Endothelial cell (in vitro differentiated cells): ENCODE measurements around the gene EIF4E2. TPM values are rescaled to one million over a fixed set of nuclear protein-coding genes. Genes with fewer than 3 reads are reported as not detected.

ENCODE experiments used
- DNase-seq: peaks from one replicate; pipeline ENCODE4 v3.0.0; 2021; ENCODE audit warnings: low spot score
- H3K27ac Mint-ChIP-seq: one replicate; pipeline ENCODE4 v1.8.0; 2021; ENCODE audit warnings: mixed read lengths, inconsistent platforms; ENCODE audit not compliant: unreplicated experiment
- H3K27me3 Mint-ChIP-seq: one replicate; pipeline ENCODE4 v1.8.0; 2021; ENCODE audit warnings: mild to moderate bottlenecking, moderate library complexity, mixed read lengths, inconsistent platforms; ENCODE audit not compliant: unreplicated experiment
- H3K36me3 Mint-ChIP-seq: one replicate; pipeline ENCODE4 v1.8.0; 2021; ENCODE audit warnings: mild to moderate bottlenecking, low read depth, mixed read lengths, inconsistent platforms; ENCODE audit not compliant: unreplicated experiment
- H3K4me1 Mint-ChIP-seq: one replicate; pipeline ENCODE4 v1.8.0; 2021; ENCODE audit warnings: mild to moderate bottlenecking, mixed read lengths, inconsistent platforms; ENCODE audit not compliant: unreplicated experiment
- H3K4me3 Mint-ChIP-seq: one replicate; pipeline ENCODE4 v1.8.0; 2021; ENCODE audit warnings: mild to moderate bottlenecking, mixed read lengths, inconsistent platforms; ENCODE audit not compliant: unreplicated experiment
- H3K9me3 Mint-ChIP-seq: one replicate; pipeline ENCODE4 v1.8.0; 2021; ENCODE audit warnings: mixed read lengths, inconsistent platforms; ENCODE audit not compliant: unreplicated experiment
- total RNA-seq: library from RNA; stranded (reverse); fragmentation: NEBNext Ultra II Directional; extraction: Animal tissue kit (Norgen Biotek cat#: 25700); gene quantifications from one replicate; pipeline ENCODE4 v1.2.1, GENCODE V29; 2021; ENCODE audit not compliant: unreplicated experiment
- TF ChIP-seq, protein P1 (sequence below): fragments of 200-600 bp; sonication (generic); IDR thresholded peaks from one replicate; pipeline ENCODE4 v1.5.0; 2021; ENCODE audit warnings: antibody characterized with exemption; ENCODE audit not compliant: unreplicated experiment

Gene EIF4E2
- total RNA-seq, 1 donor from 2014 or later, result 94.8 TPM

DNA sequence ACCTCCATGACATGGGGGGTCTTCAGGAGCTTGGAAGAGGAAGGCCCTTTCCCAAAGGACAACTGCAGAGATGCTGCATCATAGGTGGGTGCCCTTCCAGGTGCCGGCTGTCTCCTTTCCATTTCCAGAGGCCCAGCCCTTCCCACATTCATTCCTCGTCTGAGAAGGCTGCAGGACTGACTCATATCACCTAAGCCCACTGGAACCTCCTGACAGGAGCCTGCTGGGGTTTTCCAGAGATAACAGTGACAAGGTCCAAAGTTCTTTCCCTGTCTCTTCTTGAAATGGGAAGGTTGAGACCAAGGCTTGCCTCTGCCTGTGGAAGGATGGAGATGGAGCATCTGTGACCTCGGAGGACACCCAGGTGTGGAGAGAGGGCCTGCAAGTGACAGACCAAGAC, 33.9 kb upstream of the EIF4E2 start:
- Mint-ChIP-seq H3K27ac (no peak overlapping the region), H3K4me1 (no peaks in the 10 kb centered on the region), H3K9me3 (no peaks in the 10 kb centered on the region)

DNA sequence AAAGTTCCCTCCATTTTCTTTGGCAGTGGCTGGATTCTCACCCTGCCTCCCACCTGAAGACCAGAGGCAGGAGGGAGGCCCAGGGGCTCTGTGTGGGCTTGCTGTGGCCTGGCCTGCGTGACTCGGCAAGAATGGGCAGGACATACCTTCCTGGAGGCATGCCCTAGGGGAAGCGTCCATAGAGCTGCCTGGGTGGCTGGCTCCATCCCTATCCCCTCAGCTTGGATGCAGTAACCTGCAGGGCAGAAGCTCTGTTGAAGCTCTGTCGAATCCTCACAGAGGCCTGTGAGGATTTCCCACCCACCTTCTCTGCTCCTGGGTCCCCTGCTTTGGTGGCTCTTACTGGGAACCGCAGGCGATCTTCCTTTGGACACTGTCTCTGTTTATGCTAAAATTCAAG, 31.6 kb upstream of the EIF4E2 start:
- Mint-ChIP-seq H3K9me3 (no peaks in the 10 kb centered on the region), H3K27ac (no peak overlapping the region), H3K27me3 (peaks cover 9% of the 10 kb centered on the region), H3K4me1 (no peaks in the 10 kb centered on the region), H3K4me3 (no peak overlapping the region), H3K36me3 (no peaks in the 10 kb centered on the region)
- no peak for DNase-seq
- TF ChIP-seq, protein P1, sequence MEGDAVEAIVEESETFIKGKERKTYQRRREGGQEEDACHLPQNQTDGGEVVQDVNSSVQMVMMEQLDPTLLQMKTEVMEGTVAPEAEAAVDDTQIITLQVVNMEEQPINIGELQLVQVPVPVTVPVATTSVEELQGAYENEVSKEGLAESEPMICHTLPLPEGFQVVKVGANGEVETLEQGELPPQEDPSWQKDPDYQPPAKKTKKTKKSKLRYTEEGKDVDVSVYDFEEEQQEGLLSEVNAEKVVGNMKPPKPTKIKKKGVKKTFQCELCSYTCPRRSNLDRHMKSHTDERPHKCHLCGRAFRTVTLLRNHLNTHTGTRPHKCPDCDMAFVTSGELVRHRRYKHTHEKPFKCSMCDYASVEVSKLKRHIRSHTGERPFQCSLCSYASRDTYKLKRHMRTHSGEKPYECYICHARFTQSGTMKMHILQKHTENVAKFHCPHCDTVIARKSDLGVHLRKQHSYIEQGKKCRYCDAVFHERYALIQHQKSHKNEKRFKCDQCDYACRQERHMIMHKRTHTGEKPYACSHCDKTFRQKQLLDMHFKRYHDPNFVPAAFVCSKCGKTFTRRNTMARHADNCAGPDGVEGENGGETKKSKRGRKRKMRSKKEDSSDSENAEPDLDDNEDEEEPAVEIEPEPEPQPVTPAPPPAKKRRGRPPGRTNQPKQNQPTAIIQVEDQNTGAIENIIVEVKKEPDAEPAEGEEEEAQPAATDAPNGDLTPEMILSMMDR, result no peak

More for the DNA sequence above, 33.9 kb upstream of the EIF4E2 start:
- DNase-seq, result no peak
- H3K27me3 Mint-ChIP-seq, result peaks cover 7% of the 10 kb centered on the region
- no peaks in the 10 kb centered on the region for H3K36me3 Mint-ChIP-seq
- no peak overlapping the region for H3K4me3 Mint-ChIP-seq
- TF ChIP-seq, protein P1, result no peak

DNA sequence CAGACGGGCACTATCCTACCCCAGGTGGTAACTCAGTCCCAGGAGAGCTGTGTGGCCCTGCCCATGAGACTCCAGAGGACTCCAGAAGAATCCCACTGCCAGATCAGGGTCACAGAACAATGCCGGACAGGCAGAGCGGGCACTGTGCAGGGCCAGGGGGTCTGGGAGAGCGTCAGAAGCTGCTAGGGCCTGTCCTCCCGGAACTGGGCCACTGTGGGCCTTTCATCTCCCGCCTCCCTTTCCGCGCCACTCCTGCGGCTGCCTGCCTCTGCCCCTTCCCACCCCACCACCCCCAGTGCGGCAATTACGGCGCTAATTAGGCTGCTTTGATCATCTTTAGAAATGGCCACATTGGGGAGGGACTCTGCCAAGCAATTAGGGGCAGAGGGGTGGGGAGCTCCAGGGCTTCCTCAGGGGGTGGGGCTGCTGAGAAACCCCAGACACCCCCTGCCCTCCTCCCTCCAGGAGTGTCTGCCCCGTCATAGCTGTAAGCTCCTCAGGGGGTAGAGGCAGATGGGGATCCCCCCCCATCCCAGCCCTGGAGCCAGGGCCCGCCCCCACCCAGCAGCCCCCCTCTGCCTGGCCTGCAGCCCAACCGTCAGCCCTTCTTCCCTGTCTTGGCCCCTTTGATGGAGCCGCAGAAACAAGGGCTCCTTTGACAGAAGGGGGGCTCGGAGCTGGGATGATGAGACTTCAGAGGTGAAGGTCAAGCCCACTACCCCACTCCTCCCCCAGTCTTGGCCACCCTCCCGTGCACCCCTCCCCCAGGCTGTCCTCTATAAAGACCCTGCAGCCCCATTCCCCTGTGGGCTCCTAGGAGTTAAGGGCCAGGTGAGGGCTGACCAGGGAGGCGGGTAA, 30.7 kb upstream of the EIF4E2 start, which contains the start of gene PRSS56:
TSS of gene PRSS56 (plus strand) at position 808 of the 858 bp plus-strand sequence. CDS start 211 bp downstream, outside the sequence.
- H3K4me3 Mint-ChIP-seq, result no peak within 1 kb of the TSS
- H3K27me3 Mint-ChIP-seq, result peaks cover 9% of the 10 kb centered on the region
- no peaks in the 10 kb centered on the region for H3K9me3 Mint-ChIP-seq

DNA sequence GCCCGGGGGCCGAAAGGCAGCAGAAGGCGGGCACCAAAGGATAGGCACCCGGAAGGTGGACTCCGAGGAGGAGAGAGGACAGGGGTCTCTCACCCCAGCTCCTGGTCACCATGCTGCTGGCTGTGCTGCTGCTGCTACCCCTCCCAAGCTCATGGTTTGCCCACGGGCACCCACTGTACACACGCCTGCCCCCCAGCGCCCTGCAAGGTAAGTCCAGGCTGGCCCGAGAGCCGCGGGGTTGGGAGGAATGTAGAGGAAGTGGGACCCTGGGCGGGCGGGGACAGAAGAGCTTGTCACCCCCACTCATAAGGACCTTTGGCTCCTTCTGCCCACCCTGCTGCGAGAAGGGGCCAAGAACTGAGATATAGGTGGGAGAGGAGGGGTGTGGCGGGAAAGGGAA, 30.0 kb upstream of the EIF4E2 start:
- no peaks in the 10 kb centered on the region for H3K9me3 Mint-ChIP-seq
- H3K4me3 Mint-ChIP-seq, result no peak overlapping the region
- no peak overlapping the region for H3K27ac Mint-ChIP-seq
- no peak for DNase-seq
- TF ChIP-seq, protein P1, result no peak
- H3K27me3 Mint-ChIP-seq, result peaks cover 6% of the 10 kb centered on the region
- H3K36me3 Mint-ChIP-seq, result no peaks in the 10 kb centered on the region
- peaks cover 2% of the 10 kb centered on the region for H3K4me1 Mint-ChIP-seq

More for the DNA sequence above, 30.7 kb upstream of the EIF4E2 start, which contains the start of gene PRSS56:
- TF ChIP-seq, protein P1, result no peak
- H3K4me1 Mint-ChIP-seq, result peaks cover 2% of the 10 kb centered on the region
- DNase-seq, result no peak
- H3K36me3 Mint-ChIP-seq, result no peaks in the 10 kb centered on the region
- H3K27ac Mint-ChIP-seq, result no peak within 1 kb of the TSS

DNA sequence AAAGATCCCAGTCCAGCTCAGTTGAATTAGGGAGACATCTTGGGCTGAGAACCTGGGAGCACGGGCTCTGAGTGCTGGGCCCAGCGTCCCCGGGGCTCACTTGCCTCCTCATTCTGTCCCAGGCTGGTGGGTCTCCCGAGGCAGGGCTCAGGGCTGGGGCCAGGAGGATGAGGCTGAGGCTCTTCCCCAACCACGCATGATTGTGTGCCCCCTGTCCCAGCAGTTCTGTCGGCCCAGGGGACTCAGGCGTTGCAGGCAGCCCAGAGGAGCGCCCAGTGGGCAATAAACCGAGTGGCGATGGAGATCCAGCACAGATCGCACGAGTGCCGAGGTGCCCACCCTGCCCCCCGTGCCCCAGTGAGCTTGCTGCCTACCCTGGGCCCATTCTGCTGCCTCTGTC, 29.4 kb upstream of the EIF4E2 start:
- Mint-ChIP-seq H3K27me3 (peaks cover 6% of the 10 kb centered on the region), H3K4me1 (peaks cover 2% of the 10 kb centered on the region), H3K36me3 (no peaks in the 10 kb centered on the region), H3K4me3 (no peak overlapping the region), H3K9me3 (no peaks in the 10 kb centered on the region), H3K27ac (no peak overlapping the region)
- no peak for DNase-seq
- TF ChIP-seq, protein P1, result no peak
